Measurements from ENCODE around the gene YIF1B. TPM values are rescaled to one million over a fixed set of nuclear protein-coding genes. Genes with fewer than 3 reads are reported as not detected.

Gene YIF1B
- total and polyA plus RNA-seq, 9 of the 15 experiments (the other 6 are each of a cell fraction or from before 2014, with no cell fraction given) = 8.5 to 586 (median 323) TPM

DNA sequence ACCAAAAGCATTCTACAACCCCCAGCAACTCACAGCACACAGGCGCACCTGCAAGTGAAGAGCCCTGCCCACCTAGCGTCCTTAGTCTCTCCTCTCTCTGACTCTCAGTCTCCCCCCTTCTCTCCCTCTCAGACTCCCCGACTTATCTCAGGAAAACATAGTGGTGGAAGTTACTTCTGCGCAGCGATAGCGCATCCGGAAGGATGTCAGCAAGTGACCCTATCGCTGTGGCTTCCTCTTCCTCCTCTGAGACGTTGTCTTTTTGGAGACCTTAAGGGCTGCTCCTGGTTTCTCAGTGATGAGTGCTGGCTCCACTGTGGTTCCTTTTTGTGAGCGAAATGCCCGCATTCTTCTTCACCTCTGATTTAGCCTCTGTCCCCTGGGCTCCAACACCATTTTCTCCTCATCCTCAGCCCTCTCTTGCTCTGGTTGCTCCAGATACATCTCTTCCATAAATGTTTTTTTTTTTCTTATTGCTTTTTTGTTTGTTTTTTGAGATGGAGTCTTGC is 1.4 kb upstream of the YIF1B start (continued):
- TF ChIP-seq ARID1B (IDR thresholded peaks at IDR 0.05) (peak; percentile 100), PHB (CRISPR knock-in tag; IDR thresholded peaks at IDR 0.05) (no peak), MBD2 (IDR thresholded peaks at IDR 0.05; ENCODE audit: borderline replicate concordance, low read depth) (peak; percentile 81), ZNF551 (CRISPR knock-in tag; IDR thresholded peaks at IDR 0.05) (no peak), CAMTA2 (CRISPR knock-in tag; conservative IDR thresholded peaks at IDR 0.05) (no peak), SP1 (CRISPR knock-in tag; IDR thresholded peaks at IDR 0.05) (peak; percentile 52; the same call in 1 of the 2 replicates), BDP1 (IDR thresholded peaks at IDR 0.05; ENCODE audit: insufficient read depth, insufficient read length) (no peak), TARDBP (IDR thresholded peaks at IDR 0.05) (peak; percentile 71; the same call in 1 of the 2 replicates), KDM5B (IDR thresholded peaks at IDR 0.05; ENCODE audit: insufficient replicate concordance, low read depth, low read length) (peak; percentile 20), FOXA1 (IDR thresholded peaks at IDR 0.05; ENCODE audit: borderline replicate concordance) (no peak), MTA1 (IDR thresholded peaks at IDR 0.05; ENCODE audit: borderline replicate concordance) (peak; percentile 88), MAFG (tag; conservative IDR thresholded peaks at IDR 0.05) (no peak), HDGF (IDR thresholded peaks at IDR 0.05) (no peak), BRD4 (IDR thresholded peaks at IDR 0.05) (no peak), ZNF121 (CRISPR knock-in tag; conservative IDR thresholded peaks at IDR 0.05) (no peak)
- TF ChIP-seq, protein P1, sequence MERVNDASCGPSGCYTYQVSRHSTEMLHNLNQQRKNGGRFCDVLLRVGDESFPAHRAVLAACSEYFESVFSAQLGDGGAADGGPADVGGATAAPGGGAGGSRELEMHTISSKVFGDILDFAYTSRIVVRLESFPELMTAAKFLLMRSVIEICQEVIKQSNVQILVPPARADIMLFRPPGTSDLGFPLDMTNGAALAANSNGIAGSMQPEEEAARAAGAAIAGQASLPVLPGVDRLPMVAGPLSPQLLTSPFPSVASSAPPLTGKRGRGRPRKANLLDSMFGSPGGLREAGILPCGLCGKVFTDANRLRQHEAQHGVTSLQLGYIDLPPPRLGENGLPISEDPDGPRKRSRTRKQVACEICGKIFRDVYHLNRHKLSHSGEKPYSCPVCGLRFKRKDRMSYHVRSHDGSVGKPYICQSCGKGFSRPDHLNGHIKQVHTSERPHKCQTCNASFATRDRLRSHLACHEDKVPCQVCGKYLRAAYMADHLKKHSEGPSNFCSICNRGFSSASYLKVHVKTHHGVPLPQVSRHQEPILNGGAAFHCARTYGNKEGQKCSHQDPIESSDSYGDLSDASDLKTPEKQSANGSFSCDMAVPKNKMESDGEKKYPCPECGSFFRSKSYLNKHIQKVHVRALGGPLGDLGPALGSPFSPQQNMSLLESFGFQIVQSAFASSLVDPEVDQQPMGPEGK (CRISPR knock-in tag; IDR thresholded peaks at IDR 0.05; ENCODE audit: borderline replicate concordance) = no peak
- TF ChIP-seq, protein P2, sequence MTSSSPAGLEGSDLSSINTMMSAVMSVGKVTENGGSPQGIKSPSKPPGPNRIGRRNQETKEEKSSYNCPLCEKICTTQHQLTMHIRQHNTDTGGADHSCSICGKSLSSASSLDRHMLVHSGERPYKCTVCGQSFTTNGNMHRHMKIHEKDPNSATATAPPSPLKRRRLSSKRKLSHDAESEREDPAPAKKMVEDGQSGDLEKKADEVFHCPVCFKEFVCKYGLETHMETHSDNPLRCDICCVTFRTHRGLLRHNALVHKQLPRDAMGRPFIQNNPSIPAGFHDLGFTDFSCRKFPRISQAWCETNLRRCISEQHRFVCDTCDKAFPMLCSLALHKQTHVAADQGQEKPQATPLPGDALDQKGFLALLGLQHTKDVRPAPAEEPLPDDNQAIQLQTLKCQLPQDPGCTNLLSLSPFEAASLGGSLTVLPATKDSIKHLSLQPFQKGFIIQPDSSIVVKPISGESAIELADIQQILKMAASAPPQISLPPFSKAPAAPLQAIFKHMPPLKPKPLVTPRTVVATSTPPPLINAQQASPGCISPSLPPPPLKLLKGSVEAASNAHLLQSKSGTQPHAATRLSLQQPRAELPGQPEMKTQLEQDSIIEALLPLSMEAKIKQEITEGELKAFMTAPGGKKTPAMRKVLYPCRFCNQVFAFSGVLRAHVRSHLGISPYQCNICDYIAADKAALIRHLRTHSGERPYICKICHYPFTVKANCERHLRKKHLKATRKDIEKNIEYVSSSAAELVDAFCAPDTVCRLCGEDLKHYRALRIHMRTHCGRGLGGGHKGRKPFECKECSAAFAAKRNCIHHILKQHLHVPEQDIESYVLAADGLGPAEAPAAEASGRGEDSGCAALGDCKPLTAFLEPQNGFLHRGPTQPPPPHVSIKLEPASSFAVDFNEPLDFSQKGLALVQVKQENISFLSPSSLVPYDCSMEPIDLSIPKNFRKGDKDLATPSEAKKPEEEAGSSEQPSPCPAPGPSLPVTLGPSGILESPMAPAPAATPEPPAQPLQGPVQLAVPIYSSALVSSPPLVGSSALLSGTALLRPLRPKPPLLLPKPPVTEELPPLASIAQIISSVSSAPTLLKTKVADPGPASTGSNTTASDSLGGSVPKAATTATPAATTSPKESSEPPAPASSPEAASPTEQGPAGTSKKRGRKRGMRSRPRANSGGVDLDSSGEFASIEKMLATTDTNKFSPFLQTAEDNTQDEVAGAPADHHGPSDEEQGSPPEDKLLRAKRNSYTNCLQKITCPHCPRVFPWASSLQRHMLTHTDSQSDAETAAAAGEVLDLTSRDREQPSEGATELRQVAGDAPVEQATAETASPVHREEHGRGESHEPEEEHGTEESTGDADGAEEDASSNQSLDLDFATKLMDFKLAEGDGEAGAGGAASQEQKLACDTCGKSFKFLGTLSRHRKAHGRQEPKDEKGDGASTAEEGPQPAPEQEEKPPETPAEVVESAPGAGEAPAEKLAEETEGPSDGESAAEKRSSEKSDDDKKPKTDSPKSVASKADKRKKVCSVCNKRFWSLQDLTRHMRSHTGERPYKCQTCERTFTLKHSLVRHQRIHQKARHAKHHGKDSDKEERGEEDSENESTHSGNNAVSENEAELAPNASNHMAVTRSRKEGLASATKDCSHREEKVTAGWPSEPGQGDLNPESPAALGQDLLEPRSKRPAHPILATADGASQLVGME (CRISPR knock-in tag; IDR thresholded peaks at IDR 0.05) = no peak
- TF ChIP-seq, protein P3, sequence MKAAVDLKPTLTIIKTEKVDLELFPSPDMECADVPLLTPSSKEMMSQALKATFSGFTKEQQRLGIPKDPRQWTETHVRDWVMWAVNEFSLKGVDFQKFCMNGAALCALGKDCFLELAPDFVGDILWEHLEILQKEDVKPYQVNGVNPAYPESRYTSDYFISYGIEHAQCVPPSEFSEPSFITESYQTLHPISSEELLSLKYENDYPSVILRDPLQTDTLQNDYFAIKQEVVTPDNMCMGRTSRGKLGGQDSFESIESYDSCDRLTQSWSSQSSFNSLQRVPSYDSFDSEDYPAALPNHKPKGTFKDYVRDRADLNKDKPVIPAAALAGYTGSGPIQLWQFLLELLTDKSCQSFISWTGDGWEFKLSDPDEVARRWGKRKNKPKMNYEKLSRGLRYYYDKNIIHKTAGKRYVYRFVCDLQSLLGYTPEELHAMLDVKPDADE (conservative IDR thresholded peaks at IDR 0.05; ENCODE audit: control insufficient read depth, low read depth, low read length) = peak; percentile 87; the same call in 1 of the 2 replicates
- TF ChIP-seq, protein P4, sequence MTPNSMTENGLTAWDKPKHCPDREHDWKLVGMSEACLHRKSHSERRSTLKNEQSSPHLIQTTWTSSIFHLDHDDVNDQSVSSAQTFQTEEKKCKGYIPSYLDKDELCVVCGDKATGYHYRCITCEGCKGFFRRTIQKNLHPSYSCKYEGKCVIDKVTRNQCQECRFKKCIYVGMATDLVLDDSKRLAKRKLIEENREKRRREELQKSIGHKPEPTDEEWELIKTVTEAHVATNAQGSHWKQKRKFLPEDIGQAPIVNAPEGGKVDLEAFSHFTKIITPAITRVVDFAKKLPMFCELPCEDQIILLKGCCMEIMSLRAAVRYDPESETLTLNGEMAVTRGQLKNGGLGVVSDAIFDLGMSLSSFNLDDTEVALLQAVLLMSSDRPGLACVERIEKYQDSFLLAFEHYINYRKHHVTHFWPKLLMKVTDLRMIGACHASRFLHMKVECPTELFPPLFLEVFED (CRISPR knock-in tag; conservative IDR thresholded peaks at IDR 0.05) = 0 out of 2 replicates have a peak, but pooled peaks have one; percentile 51

All from K562 (cell line).